ENCODE results near the gene PITPNM2. TPM values are rescaled to one million over a fixed set of nuclear protein-coding genes. Genes with fewer than 3 reads are reported as not detected.

Gene PITPNM2
- total and polyA plus RNA-seq, 9 of the 15 experiments (the other 6 are each of a cell fraction or from before 2014, with no cell fraction given): 0.03 to 10.8 (median 2.9) TPM

DNA sequence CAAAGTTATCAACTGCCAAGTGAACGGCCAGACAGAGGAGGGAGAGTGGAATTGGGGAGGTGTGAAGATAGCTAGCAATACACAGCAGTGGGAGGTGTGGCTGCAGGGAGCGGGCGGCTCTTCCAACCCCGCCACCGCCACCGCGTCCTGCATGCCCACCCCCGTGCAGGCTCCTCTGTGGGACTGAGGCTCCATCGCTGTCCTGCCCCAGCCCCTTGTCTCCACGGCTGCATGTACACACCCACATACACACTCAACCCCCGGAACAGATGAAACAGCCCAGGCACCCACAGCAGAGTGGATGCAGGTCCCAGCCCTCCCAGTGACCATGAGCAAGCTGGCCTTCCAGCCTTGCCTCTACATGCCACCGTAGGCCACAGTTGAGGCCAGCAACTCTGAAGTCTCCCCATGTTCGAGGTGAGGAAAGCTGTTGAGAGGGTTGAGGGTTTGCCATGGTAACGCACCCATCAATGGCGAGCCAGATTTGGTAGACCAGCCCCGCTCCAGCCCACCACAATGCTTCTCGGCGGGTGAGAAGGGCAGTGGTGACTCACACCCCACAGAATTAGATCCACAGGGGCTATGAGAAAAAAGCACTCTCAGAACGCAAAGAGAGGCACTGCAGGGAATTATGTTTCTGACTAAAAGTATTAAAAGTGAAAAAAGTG is 39.3 kb downstream of the PITPNM2 start:
- intact Hi-C loops (cut with micrococcal nuclease): no loop called here
- Histone ChIP-seq H3K79me2 (ENCODE audit: control insufficient read depth, insufficient read depth, low read length) (no peaks in the 10 kb centered on the region), H3K9ac (ENCODE audit: insufficient read depth in 1 of 2, low read depth in 2 of 2, low read length in 2 of 2) (peak overlapping the region in 1 of 2 experiments; percentile 37; a peak in 1 of 4 replicates), H3K4me2 (ENCODE audit: insufficient read depth, low read length) (no peak overlapping the region), H4K20me1 (replicated peaks; ENCODE audit: control insufficient read depth, insufficient read depth, low read length) (0 out of 2 replicates have a peak, but pooled peaks cover 3% of the 10 kb centered on the region), H3K4me3 (no peak overlapping the region), H3K36me3 (ENCODE audit: control insufficient read depth, insufficient read depth, low read length) (peaks cover 9% of the 10 kb centered on the region; the same call in 2 of the 3 replicates), H3K27ac (ENCODE audit: extremely low read depth, low read depth, low read length) (no peak overlapping the region), H3K27me3 (ENCODE audit: control insufficient read depth in 2 of 2, insufficient read depth in 2 of 2, low read length in 2 of 2) (no peaks in the 10 kb centered on the region; a peak in 1 of 5 replicates), H3K4me1 (replicated peaks in 1 of 2; ENCODE audit: control insufficient read depth in 2 of 2, insufficient read depth in 2 of 2, low read length in 2 of 2) (peaks cover 18 to 22% of the 10 kb centered on the region in 2 experiments), H3K9me3 (replicated peaks; ENCODE audit: control insufficient read depth, insufficient read depth, low read depth, low read length) (no peaks in the 10 kb centered on the region), H3K9me1 (ENCODE audit: control insufficient read depth, insufficient read depth, low read length) (no peaks in the 10 kb centered on the region), H2AFZ (ENCODE audit: low read depth, low read length) (no peak overlapping the region)
- FAIRE-seq: no peak
- ChIA-PET CTCF (ENCODE audit: low intra/inter-chr PET ratio) (no interaction called here), POLR2A (interaction anchor here (1.0 to 1.4 kb wide), 3 partner anchors 8 to 42 kb away, joined by 3 read pairs; no protein-coding TSS in a partner anchor)
- no TSS peak for BruUV-seq (replicated peaks)
- in situ Hi-C loops (cut with MboI): no loop called here
- DNase-seq (ENCODE audit: extremely low read depth in 1 of 4, low spot score in 3 of 4): no peak
- ATAC-seq: no peak; the same call in 2 of the 3 replicates
- 63% methylated on average over 16 of the region's 19 CpGs for WGBS (ENCODE audit: insufficient coverage, low coverage, missing lambda C conversion rate)
- TF ChIP-seq HOXB6 (CRISPR knock-in tag; IDR thresholded peaks at IDR 0.05; ENCODE audit: borderline replicate concordance) (no peak), NFIC (IDR thresholded peaks at IDR 0.05) (no peak), EGR1 (conservative IDR thresholded peaks at IDR 0.05) (peak; percentile 32; the same call in 1 of the 2 replicates), ZBTB33 (CRISPR knock-in tag; IDR thresholded peaks at IDR 0.05) (peak; percentile 56; the same call in 1 of the 2 replicates), HDGF (IDR thresholded peaks at IDR 0.05) (no peak)

Measured in K562 (cell line).